ENCODE measurements around the gene ZDHHC12.
A peak's percentile ranks its signal among the peaks of the same experiment; 100 is the strongest.
"Not testable (repeated sequence)": the region's sequence is repeated elsewhere in the genome, so short reads cannot be mapped to it uniquely, and the experiment has no call there.

ZDHHC12 gene

DNA sequence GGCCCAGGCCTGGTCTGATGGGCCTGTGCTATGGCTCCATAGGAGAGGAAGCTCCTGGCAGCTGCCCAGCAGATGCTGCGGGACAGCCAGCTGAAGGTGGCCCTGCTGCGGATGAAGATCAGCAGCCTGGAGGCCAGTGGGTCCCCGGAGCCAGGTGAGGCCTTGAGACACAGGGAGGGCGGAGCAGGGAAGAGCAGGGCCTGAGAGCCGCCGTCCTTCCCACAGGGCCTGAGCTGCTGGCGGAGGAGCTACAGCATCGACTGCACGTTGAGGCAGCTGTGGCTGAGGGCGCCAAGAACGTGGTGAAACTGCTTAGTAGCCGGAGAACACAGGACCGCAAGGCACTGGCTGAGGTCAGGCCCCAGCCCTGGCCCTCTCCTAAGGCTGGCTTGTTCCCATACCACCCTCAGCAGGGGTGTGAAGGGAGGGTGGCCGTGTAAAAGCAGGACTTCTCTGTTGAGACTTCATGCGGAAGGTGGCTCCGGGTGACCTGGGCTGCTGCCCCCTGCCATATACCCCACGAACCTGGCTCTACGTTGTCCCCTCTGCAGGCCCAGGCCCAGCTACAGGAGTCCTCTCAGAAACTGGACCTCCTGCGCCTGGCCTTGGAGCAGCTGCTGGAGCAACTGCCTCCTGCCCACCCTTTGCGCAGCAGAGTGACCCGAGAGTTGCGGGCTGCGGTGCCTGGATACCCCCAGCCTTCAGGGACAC lies 17.1 kb downstream of the ZDHHC12 start:
- no peak for DNase-seq

DNA sequence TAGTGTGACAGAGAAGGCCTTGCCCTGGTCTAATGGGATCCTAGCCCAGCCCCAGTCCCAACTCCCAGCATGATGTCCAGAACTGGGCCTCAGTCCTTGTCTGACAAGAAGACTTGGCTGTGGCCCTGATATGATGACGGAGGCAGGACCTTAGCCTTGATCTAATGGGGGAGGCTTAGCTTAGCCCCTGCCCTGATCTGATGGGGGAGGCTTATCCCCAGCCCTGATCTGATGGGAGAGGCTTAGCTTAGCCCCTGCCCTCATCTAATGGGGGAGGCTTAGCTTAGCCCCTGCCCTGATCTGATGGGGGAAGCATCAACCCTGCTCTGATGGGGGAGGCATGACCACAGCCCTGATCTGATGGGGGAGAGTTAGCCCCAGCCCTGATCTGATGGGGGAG lies 17.9 kb downstream of the ZDHHC12 start:
- DNase-seq, result no peak

DNA sequence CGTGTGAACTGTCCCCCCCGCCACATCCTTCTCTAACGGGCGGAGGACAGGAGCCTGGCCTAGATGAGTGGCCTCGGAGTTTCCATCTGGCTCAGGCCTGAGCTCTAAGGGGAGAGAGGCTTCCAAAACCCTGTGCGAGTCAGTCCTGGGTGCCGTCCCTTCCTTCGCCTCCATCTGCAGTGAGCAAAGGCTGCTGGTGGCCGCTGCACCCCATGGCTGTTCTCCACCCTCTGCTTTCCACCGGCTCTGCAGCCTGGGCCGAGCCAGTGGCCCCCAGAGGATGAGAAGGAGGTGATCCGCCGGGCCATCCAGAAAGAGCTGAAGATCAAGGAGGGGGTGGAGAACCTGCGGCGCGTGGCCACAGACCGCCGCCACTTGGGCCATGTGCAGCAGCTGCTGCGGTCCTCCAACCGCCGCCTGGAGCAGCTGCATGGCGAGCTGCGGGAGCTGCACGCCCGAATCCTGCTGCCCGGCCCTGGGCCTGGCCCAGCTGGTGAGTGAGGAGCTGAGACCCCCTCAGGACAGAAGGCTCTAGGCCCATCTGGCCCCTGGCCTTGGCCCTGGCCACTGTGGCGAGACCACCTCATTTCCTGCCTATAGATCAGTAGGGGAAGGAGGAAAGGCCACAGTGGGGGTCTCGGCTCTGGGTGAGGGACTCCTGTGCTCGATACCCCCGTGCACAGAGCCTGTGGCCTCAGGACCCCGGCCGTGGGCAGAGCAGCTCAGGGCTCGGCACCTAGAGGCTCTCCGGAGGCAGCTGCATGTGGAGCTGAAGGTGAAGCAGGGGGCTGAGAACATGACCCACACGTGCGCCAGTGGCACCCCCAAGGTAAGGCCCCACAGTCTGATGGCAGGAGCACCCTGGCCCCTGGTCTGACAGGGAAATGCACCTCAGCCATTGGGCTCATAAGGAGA lies 18.6 kb downstream of the ZDHHC12 start:
- no peak for DNase-seq

DNA sequence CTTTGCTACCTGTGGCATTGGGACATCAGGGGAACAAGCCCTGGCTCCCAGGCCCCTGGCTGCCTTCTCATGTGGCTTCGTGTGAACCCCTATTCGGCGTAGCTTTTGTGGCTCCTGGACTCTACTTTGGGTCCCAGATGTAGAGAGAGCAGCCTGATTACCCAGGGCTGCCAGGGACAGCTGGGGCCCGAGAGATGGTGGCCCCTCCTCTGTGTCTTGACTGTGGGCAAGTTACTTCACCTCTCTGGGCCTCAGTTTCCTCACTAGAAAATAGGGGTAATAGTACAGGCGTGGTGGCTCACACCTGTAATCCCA lies 19.6 kb downstream of the ZDHHC12 start:
- DNase-seq, result no peak

DNA sequence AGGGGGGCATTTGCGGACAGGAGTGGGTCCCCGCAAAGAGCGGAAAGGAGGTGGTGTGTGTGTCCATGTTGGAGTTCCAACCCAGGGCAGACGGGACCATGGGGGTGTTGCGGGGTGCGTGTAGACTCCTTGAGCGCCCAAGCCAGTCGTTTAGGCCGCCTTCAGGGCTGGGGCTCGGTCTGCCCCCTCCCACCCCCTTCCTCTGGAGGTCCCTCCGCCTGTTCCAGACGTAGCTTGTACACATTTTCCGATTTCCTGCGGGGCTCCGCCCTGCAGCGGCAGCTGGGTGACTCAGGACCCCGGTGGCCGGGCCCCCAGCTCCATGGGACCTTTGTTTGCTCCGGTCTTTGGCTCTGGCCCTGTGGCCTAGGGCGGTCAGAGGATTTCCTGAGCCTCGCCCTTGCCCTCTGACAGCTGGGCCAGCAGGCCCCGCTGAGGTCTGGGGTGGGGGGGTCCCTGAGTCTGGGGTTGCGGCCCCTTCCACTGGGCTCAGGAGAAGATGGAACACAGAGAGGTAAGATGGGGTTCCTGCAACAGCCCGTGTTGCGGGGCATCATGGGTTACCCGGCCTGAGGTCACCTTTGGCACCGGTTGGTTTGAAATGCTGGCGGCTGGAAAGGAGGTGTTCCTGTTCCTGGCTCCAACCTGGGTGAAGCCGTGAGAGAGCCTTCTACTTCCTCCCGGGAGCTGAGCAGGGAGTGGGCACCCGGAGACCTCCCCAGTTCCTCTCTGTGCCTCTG lies 20.1 kb downstream of the ZDHHC12 start:
- no peak for DNase-seq

DNA sequence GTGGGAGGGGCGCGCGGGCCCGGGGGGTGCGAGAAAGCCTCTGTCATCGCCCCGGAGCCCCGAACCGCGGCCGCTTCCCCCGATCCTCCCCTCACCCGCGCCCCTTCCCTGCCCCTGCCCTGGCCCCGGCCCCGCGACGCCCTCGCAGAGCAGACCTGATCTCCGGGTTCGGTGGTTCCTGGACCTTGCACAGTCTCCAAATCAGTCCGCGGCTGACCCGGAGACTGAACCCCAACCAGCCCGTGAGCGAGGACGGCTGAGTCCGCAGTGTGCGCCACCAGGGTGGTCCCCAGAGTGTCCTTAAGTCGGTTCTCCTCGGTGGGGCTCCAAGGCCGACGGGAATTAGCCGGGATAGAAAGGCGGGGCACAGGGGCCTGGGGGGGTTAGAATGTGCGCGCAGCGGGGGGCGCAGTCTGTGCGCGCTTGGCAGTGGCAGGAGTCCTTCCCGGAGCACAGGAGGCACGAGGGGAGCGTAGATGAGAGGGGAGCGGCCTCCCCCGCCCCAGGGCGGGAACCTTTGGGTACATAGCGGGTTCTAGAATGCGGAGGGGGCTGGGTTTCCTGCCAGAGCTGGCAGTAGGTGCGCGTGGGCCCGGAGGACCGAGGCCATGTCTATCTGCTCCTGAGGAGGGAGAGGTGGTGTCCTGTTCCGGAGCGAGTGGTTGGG lies 20.8 kb downstream of the ZDHHC12 start:
- no peak for DNase-seq

DNA sequence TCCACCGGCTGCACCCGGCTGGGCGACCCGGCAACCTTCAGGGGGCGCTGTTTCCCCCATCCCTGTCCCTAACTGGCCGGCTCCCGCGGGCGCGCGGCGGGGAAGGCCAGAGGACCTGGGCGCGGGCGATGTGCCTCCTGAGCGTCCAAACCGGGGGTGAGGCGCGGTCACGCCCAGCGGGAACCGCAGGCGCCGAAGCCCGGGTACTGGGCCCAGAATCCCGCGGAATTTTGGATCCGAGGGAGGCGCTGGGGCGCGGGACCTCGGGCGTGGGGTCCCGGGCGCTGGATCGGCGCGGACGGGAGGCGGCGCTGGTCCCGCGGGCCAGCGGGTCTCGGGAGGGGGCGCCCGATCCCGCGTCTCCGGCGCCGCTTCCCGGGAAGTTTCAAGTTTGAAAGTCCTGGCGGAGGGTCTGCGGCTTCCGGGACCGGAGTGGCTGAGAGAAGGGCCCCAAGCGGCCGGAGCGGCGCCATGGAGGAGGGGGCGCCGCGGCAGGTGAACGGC lies 21.4 kb downstream of the ZDHHC12 start, which contains the start of gene PKN3:
PKN3 (plus strand) TSS at position 59 of the 504 bp plus-strand sequence; CDS start at position 472, 413 bp downstream.
- DNase-seq, result no peak

DNA sequence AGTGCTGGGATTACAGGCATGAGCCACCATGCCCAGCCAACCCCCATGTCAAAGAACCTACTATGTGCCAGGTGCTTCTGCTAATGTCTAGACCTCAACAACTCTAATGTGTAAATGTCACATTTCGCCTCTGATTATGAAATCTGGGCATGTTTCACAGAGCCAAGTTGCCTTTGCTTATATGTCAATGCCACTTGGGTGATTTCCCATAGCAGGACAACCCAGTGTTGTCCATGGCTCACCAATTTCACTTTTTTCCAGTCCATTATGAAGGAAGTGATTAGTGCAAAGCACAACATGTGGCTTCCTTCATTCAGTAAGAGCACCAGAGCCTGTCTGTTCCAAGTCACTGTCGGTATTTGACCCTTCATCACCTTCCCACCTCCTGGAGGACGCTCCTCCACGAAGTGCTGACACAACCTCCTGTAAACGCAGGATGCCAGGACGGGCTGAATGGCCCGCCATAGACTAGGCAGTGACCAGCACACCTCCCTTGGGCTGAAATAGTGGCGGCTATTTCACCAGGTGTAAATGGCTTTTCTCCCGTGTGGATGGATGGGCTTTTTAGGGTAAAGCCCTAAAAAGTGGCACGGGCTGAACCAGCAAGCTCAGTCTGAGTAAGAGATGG lies 22.6 kb downstream of the ZDHHC12 start:
- DNase-seq, result no peak

DNA sequence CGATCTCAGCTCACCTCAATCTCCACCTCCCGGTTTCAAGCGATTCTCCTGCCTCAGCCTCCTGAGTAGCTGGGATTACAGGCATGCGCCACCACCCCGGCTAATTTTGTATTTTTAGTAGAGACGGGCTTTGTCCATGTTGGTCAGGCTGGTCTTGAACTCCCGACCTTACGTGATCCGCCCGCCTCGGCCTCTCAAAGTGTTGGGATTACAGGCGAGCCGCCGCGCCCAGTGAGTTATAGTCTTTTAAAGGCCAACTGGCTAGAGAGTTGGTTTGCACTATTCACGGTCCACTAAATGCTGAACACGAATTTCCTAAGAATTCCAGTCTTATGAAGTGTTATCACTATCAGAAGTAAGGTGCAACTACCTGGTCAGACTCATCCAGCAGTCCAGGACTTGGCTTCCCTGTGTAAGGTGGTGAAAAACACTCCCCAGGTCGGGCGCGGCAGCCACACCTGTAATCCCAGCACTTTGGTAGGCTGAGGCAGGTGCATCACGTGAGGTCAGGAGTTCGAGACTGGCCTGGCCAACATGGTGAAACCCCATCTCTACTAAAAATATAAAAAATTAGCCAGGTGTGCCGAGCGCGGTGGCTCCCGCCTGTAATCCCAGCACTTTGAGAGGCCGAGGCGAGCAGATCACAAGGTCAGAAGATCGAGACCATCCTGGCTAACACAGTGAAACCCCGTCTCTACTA lies 24.7 kb downstream of the ZDHHC12 start:
- DNase-seq, result not testable (repeated sequence)

DNA sequence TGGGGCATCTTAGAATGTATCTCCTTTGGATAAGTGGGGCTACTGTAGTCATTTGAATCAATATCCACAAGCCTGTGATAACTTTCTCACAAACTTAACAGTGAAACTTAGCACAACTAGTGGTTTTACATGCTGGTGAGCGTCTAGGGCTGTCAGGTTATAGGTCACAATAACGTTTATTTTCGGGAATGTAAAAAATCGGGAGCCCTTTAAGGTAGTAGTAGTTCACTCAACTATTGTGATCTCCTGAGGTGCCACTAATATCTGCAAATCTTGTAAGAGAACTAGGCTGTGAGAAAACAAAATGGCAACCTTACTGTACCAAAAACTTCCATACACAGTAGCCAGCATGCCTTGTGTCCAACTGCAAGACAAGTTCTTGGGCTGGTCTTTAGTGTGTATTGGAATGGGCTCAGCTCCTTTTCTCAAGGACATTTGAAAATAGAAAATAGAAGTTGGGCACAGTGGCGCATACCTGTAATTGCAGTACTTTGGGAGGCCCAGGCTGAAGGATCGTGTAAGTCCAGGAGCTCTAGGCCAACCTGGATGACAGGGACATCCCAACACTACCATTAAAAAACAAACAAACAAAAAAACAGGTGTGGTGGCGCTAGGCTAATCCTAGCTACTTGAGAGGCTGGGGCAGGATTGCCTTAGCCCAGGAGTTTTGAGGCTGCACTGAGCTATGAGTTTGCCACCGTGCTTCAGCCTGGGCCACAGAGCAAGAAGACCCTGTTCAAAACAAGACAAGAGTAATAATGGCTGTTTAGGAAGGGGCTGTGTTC lies 26.8 kb downstream of the ZDHHC12 start:
- no peak for DNase-seq

DNA sequence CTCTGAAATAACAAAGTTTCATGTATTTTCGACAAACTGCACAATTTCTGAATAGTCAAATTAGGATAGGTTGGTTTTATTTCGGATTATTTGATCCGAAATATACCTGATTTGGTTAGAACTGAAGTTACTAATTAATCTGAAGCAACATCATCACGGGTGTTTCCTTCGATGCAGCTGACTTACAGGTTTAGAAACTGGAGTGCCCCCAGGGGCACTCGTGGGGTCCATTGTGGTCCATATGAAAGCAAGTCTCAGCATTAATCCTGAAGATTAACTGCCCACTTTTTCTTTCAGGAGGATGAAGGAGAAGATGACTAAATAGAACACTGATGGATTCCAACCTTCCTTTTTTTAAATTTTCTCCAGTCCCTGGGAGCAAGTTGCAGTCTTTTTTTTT lies 29.6 kb downstream of the ZDHHC12 start:
- DNase-seq, result no peak

DNA sequence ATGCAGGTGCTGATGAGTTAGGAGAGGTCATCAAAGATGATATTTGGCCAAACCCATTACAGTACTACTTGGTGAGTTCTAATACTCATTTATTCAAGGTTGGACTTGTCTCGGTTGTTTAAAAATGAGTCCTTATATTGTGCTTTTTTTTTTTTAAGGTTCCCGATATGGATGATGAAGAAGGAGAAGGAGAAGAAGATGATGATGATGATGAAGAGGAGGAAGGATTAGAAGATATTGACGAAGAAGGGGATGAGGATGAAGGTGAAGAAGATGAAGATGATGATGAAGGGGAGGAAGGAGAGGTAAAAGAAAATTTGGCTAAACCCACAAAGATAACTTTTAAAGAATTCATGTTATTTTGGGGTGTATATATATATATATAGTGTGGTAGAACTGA lies 30.2 kb downstream of the ZDHHC12 start:
- not testable (repeated sequence) for DNase-seq

DNA sequence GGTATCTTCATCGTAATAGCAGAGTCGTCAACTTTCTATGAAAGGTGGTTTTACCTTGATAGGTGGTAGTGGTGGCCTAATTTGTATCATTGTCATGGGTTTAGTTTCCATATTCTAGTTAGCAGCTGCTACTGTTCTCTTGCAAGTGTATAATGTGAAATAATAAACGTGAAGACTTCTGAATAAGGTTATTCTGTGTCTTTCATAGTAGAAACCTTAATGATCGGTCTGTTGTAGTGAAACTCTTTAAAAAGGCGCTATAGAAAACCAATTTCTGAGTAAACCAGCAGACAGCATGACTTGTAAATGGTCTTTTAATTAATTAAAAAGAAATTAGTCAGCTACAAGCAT lies 33.3 kb downstream of the ZDHHC12 start:
- no peak for DNase-seq

DNA sequence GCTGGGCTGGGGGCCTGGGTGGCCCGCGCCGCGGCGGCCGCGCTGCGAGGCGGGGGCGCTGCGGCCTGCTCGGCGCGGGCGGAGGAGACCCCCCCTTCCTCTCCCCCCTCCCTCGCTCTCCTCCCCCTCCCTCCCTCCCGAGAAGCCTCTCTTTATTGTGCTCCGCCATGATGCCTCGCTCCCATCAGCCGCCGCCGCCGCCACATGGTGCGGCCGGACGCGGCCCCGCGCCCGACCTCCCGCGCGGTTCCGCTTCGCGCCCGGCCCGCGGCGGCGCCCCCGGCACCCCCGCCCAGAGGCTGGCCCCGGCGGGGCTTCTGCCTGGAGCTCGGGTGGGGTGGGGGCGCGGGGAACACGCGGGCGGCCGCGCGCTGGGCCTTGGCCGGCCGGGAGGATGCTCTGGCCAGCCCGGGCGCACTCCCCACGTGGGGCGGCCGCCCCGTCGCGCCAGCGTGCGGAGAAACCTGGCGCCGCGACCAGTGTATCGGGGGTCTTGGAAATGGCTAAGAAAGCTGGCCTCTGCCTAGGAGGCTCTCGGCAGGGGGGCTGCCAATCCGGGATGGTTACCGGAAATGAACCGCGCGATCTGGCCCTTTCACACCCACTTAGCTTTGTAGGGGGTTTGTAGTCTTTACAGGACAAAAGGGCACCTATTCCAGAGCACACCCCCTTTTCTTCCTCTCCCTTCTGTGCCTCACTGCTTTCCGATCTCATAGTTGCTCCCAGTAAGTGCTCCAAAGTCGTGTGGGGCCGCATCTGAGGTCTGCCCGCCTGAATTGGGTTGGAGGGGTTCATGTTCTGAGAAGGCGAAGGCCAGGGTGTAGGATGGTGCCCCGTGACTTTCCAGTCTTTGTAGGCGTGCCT lies 33.9 kb downstream of the ZDHHC12 start:
- DNase-seq, result peak; percentile 14

DNA sequence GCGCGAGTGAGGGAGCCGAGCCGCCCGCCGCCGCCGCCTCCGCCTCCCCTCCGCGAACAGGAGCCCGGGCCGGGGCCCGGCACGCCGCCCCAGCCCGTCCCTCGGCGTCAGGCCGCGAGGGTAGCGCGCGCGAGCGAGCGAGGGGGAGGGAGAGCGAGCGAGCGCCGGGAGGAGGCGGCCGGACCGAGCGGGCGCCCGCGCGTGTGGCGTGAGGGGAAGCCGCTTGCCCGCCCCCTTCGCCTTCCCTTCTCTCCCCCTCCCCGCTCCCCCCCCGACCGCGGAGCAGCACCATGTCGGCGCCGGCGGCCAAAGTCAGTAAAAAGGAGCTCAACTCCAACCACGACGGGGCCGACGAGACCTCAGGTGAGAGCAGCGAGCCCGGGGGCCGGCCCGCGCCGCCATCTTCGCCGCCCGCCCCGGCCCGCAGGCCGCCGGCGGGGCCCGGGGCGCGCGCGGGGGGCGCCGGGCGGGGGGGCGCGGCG lies 34.6 kb downstream of the ZDHHC12 start:
- no peak for DNase-seq

DNA sequence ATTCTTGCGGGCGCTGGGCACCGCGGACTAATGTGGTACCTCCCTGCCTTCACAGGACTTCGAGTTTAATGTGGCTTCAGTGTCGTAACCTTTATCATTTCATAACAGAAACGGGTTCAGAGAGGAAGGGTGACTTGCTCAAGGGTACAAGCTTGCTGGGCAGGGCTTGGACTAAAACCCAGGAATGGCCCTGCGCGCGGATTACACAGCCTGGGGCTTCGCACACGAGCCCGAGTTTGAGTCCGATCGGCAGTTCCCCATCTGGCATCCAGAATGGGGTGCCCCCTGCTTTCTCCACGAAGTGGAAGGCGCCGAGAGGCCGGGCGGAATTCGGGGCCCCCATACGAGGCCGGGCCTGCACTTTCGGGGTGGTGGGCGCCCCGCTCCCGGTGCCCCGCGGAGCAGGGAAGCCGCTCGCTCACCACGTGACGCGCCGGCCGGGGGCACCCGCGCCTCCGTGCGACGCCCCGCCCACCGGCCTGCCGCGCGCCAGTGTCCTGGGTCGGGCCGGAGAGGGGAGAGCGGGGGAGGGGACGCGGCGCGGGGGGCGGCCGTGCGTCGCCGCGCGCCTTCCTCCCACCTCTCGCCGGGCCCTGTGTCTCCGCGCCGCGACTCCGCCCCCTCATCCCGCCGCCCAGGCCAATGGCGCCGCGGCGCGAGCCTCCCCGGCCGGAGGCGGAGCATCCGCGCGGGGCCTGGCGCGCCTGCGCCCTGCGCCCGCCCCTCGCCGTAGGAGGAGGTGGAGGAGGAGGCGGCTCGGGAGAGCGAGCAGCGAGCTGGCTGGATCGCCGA lies 35.2 kb downstream of the ZDHHC12 start, which contains the start of gene SET:
SET (plus strand) TSS at position 722 of the 792 bp plus-strand sequence. CDS start 361 bp downstream, outside the sequence.
- peak; percentile 83 for DNase-seq

DNA sequence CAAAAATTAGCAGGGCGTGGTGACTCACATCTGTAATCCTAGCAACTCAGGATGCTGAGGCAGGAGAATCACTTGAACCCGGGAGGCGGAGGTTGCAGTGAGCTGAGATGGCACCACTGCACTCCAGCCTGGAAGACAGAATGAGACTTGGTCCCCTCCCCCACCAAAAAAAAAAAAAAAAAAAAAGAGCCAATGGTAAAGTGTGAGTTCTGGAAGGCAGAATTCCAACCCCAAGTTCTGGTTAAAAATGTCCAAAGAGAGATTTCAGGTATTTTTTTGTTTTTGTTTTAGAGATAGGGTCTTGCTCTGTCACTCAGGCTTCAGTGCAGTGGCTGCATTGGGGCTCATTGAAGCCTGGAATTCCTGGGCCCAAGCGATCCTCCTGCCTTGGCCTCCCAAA lies 36.5 kb downstream of the ZDHHC12 start:
- no peak for DNase-seq

DNA sequence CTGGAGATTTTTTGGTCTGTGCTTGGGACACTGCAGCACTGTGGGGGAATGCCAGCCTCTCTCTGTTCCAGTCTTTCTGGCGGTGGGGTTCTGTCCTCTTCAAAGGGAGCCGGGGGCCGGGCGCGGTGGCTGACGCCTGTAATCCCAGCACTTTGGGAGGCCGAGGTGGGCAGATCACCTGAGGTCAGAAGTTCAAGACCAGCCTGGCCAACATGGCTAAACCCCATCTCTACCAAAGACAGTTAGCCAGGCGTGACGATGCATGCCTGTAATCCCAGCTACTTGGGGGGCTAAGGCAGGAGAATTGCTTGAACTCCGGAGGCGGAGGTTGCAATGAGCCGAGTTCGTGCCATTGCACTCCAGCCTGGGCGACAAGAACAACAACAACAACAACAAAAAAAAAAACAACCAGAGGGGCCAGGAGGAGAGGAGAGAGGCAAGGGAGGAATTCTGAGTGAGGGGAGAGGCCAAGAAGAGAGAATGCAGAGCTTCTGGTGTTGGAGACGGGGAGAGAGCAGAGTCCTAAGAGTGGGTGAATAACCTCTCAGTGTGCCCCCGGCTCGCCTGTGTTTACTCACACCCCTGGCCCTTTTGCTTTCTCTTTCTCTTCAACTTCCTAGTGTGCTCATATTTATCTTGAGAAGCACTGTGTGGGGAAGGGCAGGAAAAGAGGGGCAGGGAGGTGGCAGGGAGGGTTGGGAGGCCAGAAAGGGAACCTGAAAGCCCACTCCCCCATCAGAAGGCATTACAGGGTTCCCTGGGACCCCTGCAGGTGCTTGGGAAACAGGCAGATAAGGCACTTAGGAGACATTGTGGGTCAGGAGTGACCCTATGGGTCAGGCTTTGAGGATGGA lies 38.1 kb downstream of the ZDHHC12 start:
- no peak for DNase-seq

All from NCI-H1105 treated with DMSO at 0.1 percent for 48 hours (cell line).